ENCODE results near the gene ADCY2. TPM values are rescaled to one million over a fixed set of nuclear protein-coding genes. Genes with fewer than 3 reads are reported as not detected.

The ADCY2 gene
- total RNA-seq, 1 experiment from 2014 or later = 31.3 TPM

- H2BK12ac ChIP-seq (ENCODE audit: insufficient read length, low read depth, low read length) = no peak overlapping the region
- H3K79me1 ChIP-seq (ENCODE audit: insufficient read depth, low read depth, low read length, poor library complexity, severe bottlenecking) = peaks cover 4% of the 10 kb centered on the region
- H2BK15ac ChIP-seq (ENCODE audit: low read depth, low read length) = no peak overlapping the region
- no peaks in the 10 kb centered on the region for H3K4me1 ChIP-seq (ENCODE audit: insufficient read depth, low read length)
- Mint-ChIP-seq H3K4me3 (peak overlapping the region; percentile 90 to 97), H3K27me3 (ENCODE audit: low read depth) (no peaks in the 10 kb centered on the region), H3K27ac (no peak overlapping the region), H3K9me3 (no peaks in the 10 kb centered on the region), H3K36me3 (ENCODE audit: insufficient read depth in 1 of 3, low read depth in 3 of 3) (peaks cover 8 to 45% (median 34%) of the 10 kb centered on the region in 3 experiments; a peak in 6 of 7 replicates), H3K4me1 (peaks cover 18 to 19% of the 10 kb centered on the region in 2 experiments)
- H2AK5ac ChIP-seq (ENCODE audit: insufficient read length, low read length) = no peak overlapping the region
- no peak overlapping the region for H3K27ac ChIP-seq (ENCODE audit: insufficient read length, low read depth, low read length)
- H2AFZ ChIP-seq (ENCODE audit: low read length) = no peak overlapping the region
- H3K56ac ChIP-seq (ENCODE audit: insufficient read length, low read depth, low read length) = no peak overlapping the region
- no peak overlapping the region for H4K8ac ChIP-seq (replicated peaks; ENCODE audit: insufficient read length, low read depth, low read length)
- H3K14ac ChIP-seq (ENCODE audit: insufficient read depth, low read length) = peak overlapping the region; percentile 21; the same call in 1 of the 2 replicates
- H2BK20ac ChIP-seq (ENCODE audit: low read depth, low read length, poor library complexity, severe bottlenecking) = no peak overlapping the region
- no peak overlapping the region for H3K4ac ChIP-seq (ENCODE audit: low read depth, low read length)
- WGBS (ENCODE audit: extremely low coverage, insufficient read length, low lambda C conversion rate) = no CpG with 5 or more reads among the region's 41 CpGs
- H2BK5ac ChIP-seq (ENCODE audit: insufficient read length, low read length) = no peak overlapping the region
- H3K79me2 ChIP-seq (ENCODE audit: insufficient read depth, low read length) = peaks cover 20% of the 10 kb centered on the region
- no peaks in the 10 kb centered on the region for H4K20me1 ChIP-seq (ENCODE audit: control insufficient read depth, insufficient read depth, insufficient read length)
- no peak overlapping the region for H3T11ph ChIP-seq (ENCODE audit: low read length)
- H3K27me3 ChIP-seq (ENCODE audit: insufficient read depth, low read length) = no peaks in the 10 kb centered on the region
- H2BK120ac ChIP-seq (ENCODE audit: low read depth, low read length, poor library complexity, severe bottlenecking) = no peak overlapping the region
- H3K23ac ChIP-seq (ENCODE audit: insufficient read length, low read depth, low read length) = no peak overlapping the region
- no peak overlapping the region for H4K91ac ChIP-seq (ENCODE audit: insufficient read length, low read depth, low read length)
- H3K9ac ChIP-seq (ENCODE audit: extremely low read depth, insufficient read length, low read length) = peak overlapping the region; percentile 27
- DNase-seq = no peak
- no peak overlapping the region for H3K18ac ChIP-seq (ENCODE audit: insufficient read length, low read depth, low read length)
- peaks cover 4% of the 10 kb centered on the region for H3K23me2 ChIP-seq (ENCODE audit: insufficient read length, low read depth, low read length, poor library complexity, severe bottlenecking)
- TF ChIP-seq CTCF (conservative IDR thresholded peaks at IDR 0.05) = no peak
- H3K9me3 ChIP-seq (ENCODE audit: control insufficient read depth, low read depth, low read length) = no peaks in the 10 kb centered on the region
- peak overlapping the region; percentile 91 for H3K4me2 ChIP-seq (ENCODE audit: insufficient read depth, insufficient read length, low read length)
- no peak overlapping the region for H4K5ac ChIP-seq (ENCODE audit: insufficient read length, low read depth, low read length)
Measured at GRCh38 chr5:7869474-7870136, 473.7 kb downstream of the ADCY2 start.

Data from H9 (cell line).